ENCODE measurements around the gene SOS1. TPM values are rescaled to one million over a fixed set of nuclear protein-coding genes. Genes with fewer than 3 reads are reported as not detected.

SOS1 gene
- total and polyA plus RNA-seq, 2 of the 13 experiments (the other 11 are each of a cell fraction or from before 2014, with no cell fraction given) = 20.8 to 60.4 TPM

GRCh38 chr2:39140322-39140847 lies 19.5 kb upstream of the SOS1 start (continued):
- TF ChIP-seq RAD51 (IDR thresholded peaks at IDR 0.05; ENCODE audit: borderline replicate concordance) = no peak
- 0 out of 2 replicates have a peak, but pooled peaks have one; percentile 38 for TF ChIP-seq HMGXB3 (CRISPR knock-in tag; IDR thresholded peaks at IDR 0.05; ENCODE audit: borderline replicate concordance)
- no peak for TF ChIP-seq SMYD3 (CRISPR knock-in tag; IDR thresholded peaks at IDR 0.05)
- TF ChIP-seq ZNF468 (CRISPR knock-in tag; IDR thresholded peaks at IDR 0.05) = no peak
- no peak for TF ChIP-seq ZNF605 (CRISPR knock-in tag; IDR thresholded peaks at IDR 0.05)
- peak; percentile 90 for TF ChIP-seq RARA (CRISPR knock-in tag; IDR thresholded peaks at IDR 0.05)
- TF ChIP-seq, protein P1, sequence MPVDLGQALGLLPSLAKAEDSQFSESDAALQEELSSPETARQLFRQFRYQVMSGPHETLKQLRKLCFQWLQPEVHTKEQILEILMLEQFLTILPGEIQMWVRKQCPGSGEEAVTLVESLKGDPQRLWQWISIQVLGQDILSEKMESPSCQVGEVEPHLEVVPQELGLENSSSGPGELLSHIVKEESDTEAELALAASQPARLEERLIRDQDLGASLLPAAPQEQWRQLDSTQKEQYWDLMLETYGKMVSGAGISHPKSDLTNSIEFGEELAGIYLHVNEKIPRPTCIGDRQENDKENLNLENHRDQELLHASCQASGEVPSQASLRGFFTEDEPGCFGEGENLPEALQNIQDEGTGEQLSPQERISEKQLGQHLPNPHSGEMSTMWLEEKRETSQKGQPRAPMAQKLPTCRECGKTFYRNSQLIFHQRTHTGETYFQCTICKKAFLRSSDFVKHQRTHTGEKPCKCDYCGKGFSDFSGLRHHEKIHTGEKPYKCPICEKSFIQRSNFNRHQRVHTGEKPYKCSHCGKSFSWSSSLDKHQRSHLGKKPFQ (CRISPR knock-in tag; IDR thresholded peaks at IDR 0.05; ENCODE audit: insufficient replicate concordance) = no peak
- no peak for TF ChIP-seq PBX3 (CRISPR knock-in tag; IDR thresholded peaks at IDR 0.05; ENCODE audit: borderline replicate concordance)
- TF ChIP-seq EED (CRISPR knock-in tag; IDR thresholded peaks at IDR 0.05) = no peak
- TF ChIP-seq FOXP1 (IDR thresholded peaks at IDR 0.05) = no peak
- TF ChIP-seq FOXP1 (CRISPR knock-in tag; IDR thresholded peaks at IDR 0.05) = peak; percentile 75; the same call in 1 of the 2 replicates
- TF ChIP-seq SAP130 (CRISPR knock-in tag; IDR thresholded peaks at IDR 0.05; ENCODE audit: low read depth) = peak; percentile 75
- TF ChIP-seq TOE1 (CRISPR knock-in tag; IDR thresholded peaks at IDR 0.05) = no peak
- no peak for TF ChIP-seq FOXC1 (CRISPR knock-in tag; IDR thresholded peaks at IDR 0.05; ENCODE audit: borderline replicate concordance)
- TF ChIP-seq ADNP (CRISPR knock-in tag; IDR thresholded peaks at IDR 0.05) = no peak
- TF ChIP-seq MAFF (IDR thresholded peaks at IDR 0.05; ENCODE audit: low read depth, low read length) = no peak
- TF ChIP-seq, protein P2, sequence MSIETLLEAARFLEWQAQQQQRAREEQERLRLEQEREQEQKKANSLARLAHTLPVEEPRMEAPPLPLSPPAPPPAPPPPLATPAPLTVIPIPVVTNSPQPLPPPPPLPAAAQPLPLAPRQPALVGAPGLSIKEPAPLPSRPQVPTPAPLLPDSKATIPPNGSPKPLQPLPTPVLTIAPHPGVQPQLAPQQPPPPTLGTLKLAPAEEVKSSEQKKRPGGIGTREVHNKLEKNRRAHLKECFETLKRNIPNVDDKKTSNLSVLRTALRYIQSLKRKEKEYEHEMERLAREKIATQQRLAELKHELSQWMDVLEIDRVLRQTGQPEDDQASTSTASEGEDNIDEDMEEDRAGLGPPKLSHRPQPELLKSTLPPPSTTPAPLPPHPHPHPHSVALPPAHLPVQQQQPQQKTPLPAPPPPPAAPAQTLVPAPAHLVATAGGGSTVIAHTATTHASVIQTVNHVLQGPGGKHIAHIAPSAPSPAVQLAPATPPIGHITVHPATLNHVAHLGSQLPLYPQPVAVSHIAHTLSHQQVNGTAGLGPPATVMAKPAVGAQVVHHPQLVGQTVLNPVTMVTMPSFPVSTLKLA (IDR thresholded peaks at IDR 0.05) = peak; percentile 37; the same call in 1 of the 2 replicates
- no peak for TF ChIP-seq XBP1 (CRISPR knock-in tag; IDR thresholded peaks at IDR 0.05)
- peak; percentile 65; the same call in 1 of the 2 replicates for TF ChIP-seq ISL2 (CRISPR knock-in tag; IDR thresholded peaks at IDR 0.05)
- TF ChIP-seq ZNF597 (CRISPR knock-in tag; IDR thresholded peaks at IDR 0.05) = no peak
- peak; percentile 36; the same call in 1 of the 2 replicates for TF ChIP-seq DPF2 (CRISPR knock-in tag; IDR thresholded peaks at IDR 0.05; ENCODE audit: borderline replicate concordance, low read depth)

All from HepG2 (cell line).